DND-41 (cell line): Measurements from ENCODE around the gene NPTN.

ENCODE experiments used
- EZH2 ChIP-seq: IDR thresholded peaks from 3 replicates; pipeline ENCODE4 v1.6.1; 2012; ENCODE audit warnings: borderline replicate concordance, low read depth, mild to moderate bottlenecking, moderate library complexity, low read length, inconsistent platforms; ENCODE audit not compliant: severe bottlenecking
- TF ChIP-seq, protein P1 (sequence below): IDR thresholded peaks from 2 replicates; pipeline ENCODE4 v1.5.1; 2012; ENCODE audit warnings: borderline replicate concordance, low read length, moderate library complexity, mild to moderate bottlenecking; ENCODE audit not compliant: poor library complexity, severe bottlenecking; ENCODE audit errors: extremely low read depth

DNA sequence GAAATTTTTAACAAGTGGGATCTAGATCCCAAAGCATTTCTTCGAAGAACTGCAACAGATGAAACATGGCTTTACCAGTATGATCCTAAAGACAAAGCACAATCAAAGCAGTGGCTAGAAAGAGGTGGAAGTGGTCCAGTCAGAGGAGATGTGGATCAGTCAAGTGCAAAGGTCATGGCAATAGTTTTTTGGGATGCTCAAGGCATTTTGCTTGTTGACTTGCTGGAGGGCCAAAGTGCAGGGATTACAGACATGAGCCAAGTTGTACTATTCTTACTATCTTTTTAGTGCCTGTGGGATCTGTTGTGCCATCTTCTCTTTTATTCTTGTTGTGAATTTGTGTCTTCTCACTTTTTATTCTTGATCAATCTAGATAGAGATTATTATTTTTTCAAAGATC is 108.3 kb downstream of the NPTN start:
- TF ChIP-seq, protein P1, sequence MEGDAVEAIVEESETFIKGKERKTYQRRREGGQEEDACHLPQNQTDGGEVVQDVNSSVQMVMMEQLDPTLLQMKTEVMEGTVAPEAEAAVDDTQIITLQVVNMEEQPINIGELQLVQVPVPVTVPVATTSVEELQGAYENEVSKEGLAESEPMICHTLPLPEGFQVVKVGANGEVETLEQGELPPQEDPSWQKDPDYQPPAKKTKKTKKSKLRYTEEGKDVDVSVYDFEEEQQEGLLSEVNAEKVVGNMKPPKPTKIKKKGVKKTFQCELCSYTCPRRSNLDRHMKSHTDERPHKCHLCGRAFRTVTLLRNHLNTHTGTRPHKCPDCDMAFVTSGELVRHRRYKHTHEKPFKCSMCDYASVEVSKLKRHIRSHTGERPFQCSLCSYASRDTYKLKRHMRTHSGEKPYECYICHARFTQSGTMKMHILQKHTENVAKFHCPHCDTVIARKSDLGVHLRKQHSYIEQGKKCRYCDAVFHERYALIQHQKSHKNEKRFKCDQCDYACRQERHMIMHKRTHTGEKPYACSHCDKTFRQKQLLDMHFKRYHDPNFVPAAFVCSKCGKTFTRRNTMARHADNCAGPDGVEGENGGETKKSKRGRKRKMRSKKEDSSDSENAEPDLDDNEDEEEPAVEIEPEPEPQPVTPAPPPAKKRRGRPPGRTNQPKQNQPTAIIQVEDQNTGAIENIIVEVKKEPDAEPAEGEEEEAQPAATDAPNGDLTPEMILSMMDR, result no peak
- TF ChIP-seq EZH2, result no peak
